ENCODE measurements around the gene ELP4. TPM values are rescaled to one million over a fixed set of nuclear protein-coding genes. Genes with fewer than 3 reads are reported as not detected.

Gene ELP4
- total RNA-seq, 1 donor from 2014 or later = 15.0 TPM

GRCh38 chr11:31800398-31801265, 291.1 kb downstream of the ELP4 start:
- H3K27me3 Mint-ChIP-seq (ENCODE audit: unreplicated experiment) = peaks cover 88% of the 10 kb centered on the region
- H3K4me3 Mint-ChIP-seq (ENCODE audit: unreplicated experiment) = no peak overlapping the region
- H3K4me1 Mint-ChIP-seq (ENCODE audit: unreplicated experiment) = peaks cover 38% of the 10 kb centered on the region
- H3K9me3 Mint-ChIP-seq (ENCODE audit: unreplicated experiment) = no peaks in the 10 kb centered on the region
- H3K36me3 Mint-ChIP-seq (ENCODE audit: unreplicated experiment) = no peaks in the 10 kb centered on the region
- no peak overlapping the region for H3K27ac Mint-ChIP-seq (ENCODE audit: unreplicated experiment)
- DNase-seq (ENCODE audit: extremely low spot score, unreplicated experiment) = no peak
- TF ChIP-seq, protein P1, sequence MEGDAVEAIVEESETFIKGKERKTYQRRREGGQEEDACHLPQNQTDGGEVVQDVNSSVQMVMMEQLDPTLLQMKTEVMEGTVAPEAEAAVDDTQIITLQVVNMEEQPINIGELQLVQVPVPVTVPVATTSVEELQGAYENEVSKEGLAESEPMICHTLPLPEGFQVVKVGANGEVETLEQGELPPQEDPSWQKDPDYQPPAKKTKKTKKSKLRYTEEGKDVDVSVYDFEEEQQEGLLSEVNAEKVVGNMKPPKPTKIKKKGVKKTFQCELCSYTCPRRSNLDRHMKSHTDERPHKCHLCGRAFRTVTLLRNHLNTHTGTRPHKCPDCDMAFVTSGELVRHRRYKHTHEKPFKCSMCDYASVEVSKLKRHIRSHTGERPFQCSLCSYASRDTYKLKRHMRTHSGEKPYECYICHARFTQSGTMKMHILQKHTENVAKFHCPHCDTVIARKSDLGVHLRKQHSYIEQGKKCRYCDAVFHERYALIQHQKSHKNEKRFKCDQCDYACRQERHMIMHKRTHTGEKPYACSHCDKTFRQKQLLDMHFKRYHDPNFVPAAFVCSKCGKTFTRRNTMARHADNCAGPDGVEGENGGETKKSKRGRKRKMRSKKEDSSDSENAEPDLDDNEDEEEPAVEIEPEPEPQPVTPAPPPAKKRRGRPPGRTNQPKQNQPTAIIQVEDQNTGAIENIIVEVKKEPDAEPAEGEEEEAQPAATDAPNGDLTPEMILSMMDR (IDR thresholded peaks at IDR 0.05) = no peak

GRCh38 chr11:31801298-31801702, 291.7 kb downstream of the ELP4 start:
- H3K27ac Mint-ChIP-seq (ENCODE audit: unreplicated experiment) = no peak overlapping the region
- DNase-seq (ENCODE audit: extremely low spot score, unreplicated experiment) = no peak
- H3K9me3 Mint-ChIP-seq (ENCODE audit: unreplicated experiment) = no peaks in the 10 kb centered on the region
- no peak overlapping the region for H3K4me3 Mint-ChIP-seq (ENCODE audit: unreplicated experiment)
- TF ChIP-seq, protein P1 (IDR thresholded peaks at IDR 0.05) = no peak
- no peaks in the 10 kb centered on the region for H3K36me3 Mint-ChIP-seq (ENCODE audit: unreplicated experiment)
- peaks cover 85% of the 10 kb centered on the region for H3K27me3 Mint-ChIP-seq (ENCODE audit: unreplicated experiment)
- H3K4me1 Mint-ChIP-seq (ENCODE audit: unreplicated experiment) = peaks cover 39% of the 10 kb centered on the region

DNA sequence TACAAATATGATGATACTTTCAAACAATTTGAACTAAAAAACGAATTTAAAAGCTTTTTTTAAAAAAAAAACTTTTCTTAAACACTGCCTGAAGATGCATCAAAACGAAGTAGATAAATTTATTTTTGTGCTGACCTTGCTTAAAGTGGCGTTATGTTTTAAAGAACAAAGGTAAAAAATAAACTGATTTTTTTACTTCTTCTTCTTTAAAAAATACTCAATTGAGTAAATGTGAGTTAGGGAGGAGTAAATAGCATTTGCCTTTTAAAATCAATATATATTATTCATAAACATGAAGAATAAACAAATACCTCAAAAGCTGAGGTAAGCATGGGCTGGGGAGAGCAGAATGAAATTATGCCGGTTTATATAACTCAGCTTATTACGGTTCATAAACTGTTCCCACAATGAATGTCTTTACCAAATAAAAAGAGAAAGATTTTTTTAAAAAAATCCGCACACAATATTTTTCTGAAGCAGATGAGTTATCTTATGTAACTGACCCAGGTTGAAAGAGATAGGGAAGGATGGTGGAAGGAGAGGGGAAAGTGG, 292.5 kb downstream of the ELP4 start:
- Mint-ChIP-seq H3K4me1 (ENCODE audit: unreplicated experiment) (peaks cover 40% of the 10 kb centered on the region), H3K9me3 (ENCODE audit: unreplicated experiment) (no peaks in the 10 kb centered on the region), H3K36me3 (ENCODE audit: unreplicated experiment) (no peaks in the 10 kb centered on the region), H3K4me3 (ENCODE audit: unreplicated experiment) (no peak overlapping the region), H3K27ac (ENCODE audit: unreplicated experiment) (no peak overlapping the region), H3K27me3 (ENCODE audit: unreplicated experiment) (peaks cover 87% of the 10 kb centered on the region)
- no peak for DNase-seq (ENCODE audit: extremely low spot score, unreplicated experiment)
- TF ChIP-seq, protein P1 (IDR thresholded peaks at IDR 0.05) = no peak

GRCh38 chr11:31802609-31802989, 293.0 kb downstream of the ELP4 start:
- Mint-ChIP-seq H3K36me3 (ENCODE audit: unreplicated experiment) (no peaks in the 10 kb centered on the region), H3K27ac (ENCODE audit: unreplicated experiment) (no peak overlapping the region), H3K4me3 (ENCODE audit: unreplicated experiment) (no peak overlapping the region), H3K27me3 (ENCODE audit: unreplicated experiment) (peaks cover 87% of the 10 kb centered on the region), H3K4me1 (ENCODE audit: unreplicated experiment) (peaks cover 36% of the 10 kb centered on the region), H3K9me3 (ENCODE audit: unreplicated experiment) (no peaks in the 10 kb centered on the region)
- TF ChIP-seq, protein P1 (IDR thresholded peaks at IDR 0.05) = no peak
- no peak for DNase-seq (ENCODE audit: extremely low spot score, unreplicated experiment)

All from osteocyte (in vitro differentiated cells).